ENCODE measurements around the gene TRAPPC3.

TRAPPC3 gene

DNA sequence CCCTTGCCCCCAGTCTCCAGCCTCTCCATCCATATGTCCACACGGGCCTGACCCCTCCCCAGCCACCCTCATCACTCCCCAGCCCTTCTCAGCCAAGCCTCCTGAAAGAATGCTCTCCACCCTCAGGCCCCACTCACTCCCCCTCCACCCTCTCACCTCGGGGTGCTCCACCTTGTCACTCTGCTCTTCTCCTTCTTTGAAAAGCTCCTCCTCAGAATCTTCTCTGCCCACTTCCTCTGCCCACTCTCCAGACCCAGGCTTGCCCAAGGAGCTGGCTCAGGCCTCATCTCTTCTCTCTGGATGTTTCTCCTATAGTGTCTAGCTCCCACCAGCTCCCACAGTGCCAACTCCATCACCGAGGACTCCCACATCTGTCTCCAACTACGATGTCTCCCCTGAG, 38.1 kb downstream of the TRAPPC3 start:
- no peaks in the 10 kb centered on the region for H4K20me1 ChIP-seq (ENCODE audit: control insufficient read depth, insufficient read depth, low read depth, low read length)
- TF ChIP-seq, protein P1, sequence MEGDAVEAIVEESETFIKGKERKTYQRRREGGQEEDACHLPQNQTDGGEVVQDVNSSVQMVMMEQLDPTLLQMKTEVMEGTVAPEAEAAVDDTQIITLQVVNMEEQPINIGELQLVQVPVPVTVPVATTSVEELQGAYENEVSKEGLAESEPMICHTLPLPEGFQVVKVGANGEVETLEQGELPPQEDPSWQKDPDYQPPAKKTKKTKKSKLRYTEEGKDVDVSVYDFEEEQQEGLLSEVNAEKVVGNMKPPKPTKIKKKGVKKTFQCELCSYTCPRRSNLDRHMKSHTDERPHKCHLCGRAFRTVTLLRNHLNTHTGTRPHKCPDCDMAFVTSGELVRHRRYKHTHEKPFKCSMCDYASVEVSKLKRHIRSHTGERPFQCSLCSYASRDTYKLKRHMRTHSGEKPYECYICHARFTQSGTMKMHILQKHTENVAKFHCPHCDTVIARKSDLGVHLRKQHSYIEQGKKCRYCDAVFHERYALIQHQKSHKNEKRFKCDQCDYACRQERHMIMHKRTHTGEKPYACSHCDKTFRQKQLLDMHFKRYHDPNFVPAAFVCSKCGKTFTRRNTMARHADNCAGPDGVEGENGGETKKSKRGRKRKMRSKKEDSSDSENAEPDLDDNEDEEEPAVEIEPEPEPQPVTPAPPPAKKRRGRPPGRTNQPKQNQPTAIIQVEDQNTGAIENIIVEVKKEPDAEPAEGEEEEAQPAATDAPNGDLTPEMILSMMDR (IDR thresholded peaks at IDR 0.05; ENCODE audit: low read depth, low read length, poor library complexity, severe bottlenecking), result no peak
- H3K9me3 ChIP-seq (ENCODE audit: control insufficient read depth, insufficient read depth, low read length), result no peaks in the 10 kb centered on the region
- H3K4me3 ChIP-seq (ENCODE audit: low read length), result no peak overlapping the region
- no peaks in the 10 kb centered on the region for H3K79me2 ChIP-seq (ENCODE audit: control insufficient read depth, low read length)
- no peaks in the 10 kb centered on the region for H3K27me3 ChIP-seq (ENCODE audit: control insufficient read depth, low read length)
- peaks cover 10% of the 10 kb centered on the region for H3K4me1 ChIP-seq (ENCODE audit: control insufficient read depth, low read length)
- H3K4me2 ChIP-seq (ENCODE audit: low read length), result no peak overlapping the region
- no peaks in the 10 kb centered on the region for H3F3A ChIP-seq (ENCODE audit: control insufficient read depth, insufficient read depth)
- H3K36me3 ChIP-seq (ENCODE audit: control insufficient read depth, low read length), result no peaks in the 10 kb centered on the region
- H3K9me2 ChIP-seq (replicated peaks; ENCODE audit: control insufficient read depth, low read length), result no peaks in the 10 kb centered on the region
- no peak overlapping the region for H3K27ac ChIP-seq (ENCODE audit: low read depth, low read length)

DNA sequence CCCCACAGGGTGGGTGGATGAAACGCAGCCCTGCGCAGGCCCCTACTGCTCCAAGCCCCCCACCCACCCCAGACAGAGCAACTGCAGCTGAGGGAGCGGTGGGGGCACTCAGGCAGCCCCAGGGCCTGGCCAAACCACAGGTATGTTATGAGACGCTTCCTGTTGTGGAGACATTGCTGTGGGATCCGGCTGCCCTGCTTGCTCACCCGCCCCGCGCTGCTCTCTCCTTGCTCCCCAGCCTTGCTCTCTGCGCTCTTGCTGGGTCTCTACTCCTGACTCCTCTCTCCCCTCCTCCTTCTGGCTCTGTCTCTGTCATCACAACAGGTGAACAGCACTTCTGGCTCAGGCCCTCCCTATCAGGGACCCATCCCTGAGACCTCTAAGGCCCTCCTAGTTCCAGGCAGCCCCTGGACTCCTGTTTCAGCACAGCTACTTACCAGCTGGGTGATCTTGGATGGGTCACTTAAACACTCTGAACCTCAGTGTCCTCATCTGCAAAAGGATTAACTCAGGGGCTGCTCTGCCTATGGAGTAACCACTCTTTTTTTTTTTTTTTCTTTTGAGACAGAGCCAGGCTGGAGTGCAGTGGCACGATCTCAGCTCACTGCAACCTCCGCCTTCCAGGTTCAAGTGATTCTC, 40.1 kb downstream of the TRAPPC3 start:
- Histone ChIP-seq H3K27ac (ENCODE audit: low read depth, low read length) (no peak overlapping the region), H3K27me3 (ENCODE audit: control insufficient read depth, low read length) (no peaks in the 10 kb centered on the region), H3K36me3 (ENCODE audit: control insufficient read depth, low read length) (no peaks in the 10 kb centered on the region), H3K9me2 (replicated peaks; ENCODE audit: control insufficient read depth, low read length) (no peaks in the 10 kb centered on the region), H3K4me1 (ENCODE audit: control insufficient read depth, low read length) (peaks cover 5% of the 10 kb centered on the region), H3K9me3 (ENCODE audit: control insufficient read depth, insufficient read depth, low read length) (no peaks in the 10 kb centered on the region), H4K20me1 (ENCODE audit: control insufficient read depth, insufficient read depth, low read depth, low read length) (no peaks in the 10 kb centered on the region), H3K4me3 (ENCODE audit: low read length) (no peak overlapping the region), H3K79me2 (ENCODE audit: control insufficient read depth, low read length) (no peaks in the 10 kb centered on the region), H3F3A (ENCODE audit: control insufficient read depth, insufficient read depth) (no peaks in the 10 kb centered on the region), H3K4me2 (ENCODE audit: low read length) (no peak overlapping the region)
- TF ChIP-seq, protein P1 (IDR thresholded peaks at IDR 0.05; ENCODE audit: low read depth, low read length, poor library complexity, severe bottlenecking), result no peak
- no peak for TF ChIP-seq EZH2phosphoT487 (IDR thresholded peaks at IDR 0.05; ENCODE audit: borderline replicate concordance, low read length)

DNA sequence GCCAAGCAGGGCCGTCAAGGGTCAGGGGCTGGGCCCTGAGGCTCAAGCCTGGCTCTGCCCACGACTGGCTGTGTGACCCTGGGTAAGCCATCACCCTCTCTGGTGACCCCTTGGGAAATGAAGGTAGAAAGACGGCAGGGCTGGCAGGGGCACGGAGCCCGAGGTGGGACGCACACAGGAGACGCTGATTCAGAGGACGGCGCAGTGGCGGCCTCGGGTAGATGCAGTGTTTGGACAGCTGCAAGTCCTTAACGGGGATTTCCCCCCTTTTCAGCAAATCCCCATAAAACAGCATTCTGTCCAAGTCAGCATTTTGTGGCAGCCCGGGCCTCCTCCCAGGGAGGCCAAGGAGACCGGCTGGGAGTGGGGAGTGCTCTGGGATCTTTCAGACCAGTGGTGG, 41.0 kb downstream of the TRAPPC3 start:
- no peaks in the 10 kb centered on the region for H4K20me1 ChIP-seq (ENCODE audit: control insufficient read depth, insufficient read depth, low read depth, low read length)
- no peaks in the 10 kb centered on the region for H3K9me2 ChIP-seq (replicated peaks; ENCODE audit: control insufficient read depth, low read length)
- no peak overlapping the region for H3K4me3 ChIP-seq (ENCODE audit: low read length)
- no peaks in the 10 kb centered on the region for H3K36me3 ChIP-seq (ENCODE audit: control insufficient read depth, low read length)
- TF ChIP-seq EZH2phosphoT487 (IDR thresholded peaks at IDR 0.05; ENCODE audit: borderline replicate concordance, low read length), result no peak
- TF ChIP-seq, protein P1 (IDR thresholded peaks at IDR 0.05; ENCODE audit: low read depth, low read length, poor library complexity, severe bottlenecking), result no peak
- no peaks in the 10 kb centered on the region for H3F3A ChIP-seq (ENCODE audit: control insufficient read depth, insufficient read depth)
- H3K79me2 ChIP-seq (ENCODE audit: control insufficient read depth, low read length), result no peaks in the 10 kb centered on the region
- no peaks in the 10 kb centered on the region for H3K9me3 ChIP-seq (ENCODE audit: control insufficient read depth, insufficient read depth, low read length)
- H3K4me1 ChIP-seq (ENCODE audit: control insufficient read depth, low read length), result no peaks in the 10 kb centered on the region
- H3K27me3 ChIP-seq (ENCODE audit: control insufficient read depth, low read length), result no peaks in the 10 kb centered on the region
- H3K4me2 ChIP-seq (ENCODE audit: low read length), result no peak overlapping the region
- no peak overlapping the region for H3K27ac ChIP-seq (ENCODE audit: low read depth, low read length)
